Measurements from ENCODE around the gene ABCA1.

The ABCA1 gene

DNA sequence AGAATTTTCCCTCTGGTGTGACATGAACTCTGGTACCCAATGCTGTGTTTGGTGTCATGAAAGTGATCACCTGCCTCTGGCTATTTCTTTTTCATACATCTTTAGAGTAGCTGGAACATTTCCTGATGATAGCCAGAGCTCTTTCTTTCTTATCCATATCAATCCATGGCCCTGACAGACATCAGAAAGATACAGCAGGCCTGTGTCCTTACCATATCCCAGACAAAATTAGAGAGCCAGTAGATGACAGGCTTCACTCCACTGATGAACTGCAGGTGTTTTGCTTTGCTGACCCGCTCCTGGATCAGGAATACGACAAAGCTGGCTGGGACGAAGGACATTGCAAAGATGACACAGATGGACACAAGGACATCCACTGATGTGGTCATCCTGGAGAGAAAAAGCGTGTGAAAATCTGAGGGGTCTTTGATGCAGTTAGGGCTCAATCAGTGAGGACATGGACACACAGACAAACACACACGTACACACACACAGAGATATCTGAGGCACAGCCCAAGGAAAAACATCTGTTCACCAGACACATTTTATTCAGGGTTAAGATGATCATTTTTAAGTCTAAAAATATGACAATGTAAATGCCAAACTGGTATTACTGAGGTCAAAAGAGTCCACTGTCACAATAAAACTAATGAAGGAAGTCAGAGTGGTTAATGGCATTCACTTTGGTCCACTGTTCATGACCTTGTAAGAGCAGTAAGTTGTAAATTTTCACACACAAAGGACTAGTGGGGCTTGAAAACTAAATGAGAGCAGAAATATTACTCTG is 129.6 kb downstream of the ABCA1 start:
- Histone ChIP-seq H2AFZ (ENCODE audit: low read depth, low read length) (no peak overlapping the region), H3K9ac (ENCODE audit: low read depth, low read length) (no peak overlapping the region), H3K27ac (ENCODE audit: low read length) (no peak overlapping the region), H3K27me3 (ENCODE audit: insufficient read depth, low read length, poor library complexity) (peaks cover 3% of the 10 kb centered on the region), H4K20me1 (ENCODE audit: insufficient read depth, low read length) (no peaks in the 10 kb centered on the region), H3K4me1 (ENCODE audit: insufficient read depth, low read length) (no peaks in the 10 kb centered on the region), H3K4me2 (ENCODE audit: insufficient read depth, low read length) (no peak overlapping the region), H3K4me3 (ENCODE audit: low read depth in 1 of 2, low read length in 2 of 2) (no peak overlapping the region), H3K79me2 (ENCODE audit: insufficient read depth, low read length) (no peaks in the 10 kb centered on the region), H3K9me3 (ENCODE audit: insufficient read depth, low read length, severe bottlenecking) (no peaks in the 10 kb centered on the region), H3K36me3 (ENCODE audit: insufficient read depth, low read length) (no peaks in the 10 kb centered on the region)
- TF ChIP-seq EZH2 (IDR thresholded peaks at IDR 0.05; ENCODE audit: borderline replicate concordance, low read depth, low read length, severe bottlenecking): no peak
- TF ChIP-seq, protein P1, sequence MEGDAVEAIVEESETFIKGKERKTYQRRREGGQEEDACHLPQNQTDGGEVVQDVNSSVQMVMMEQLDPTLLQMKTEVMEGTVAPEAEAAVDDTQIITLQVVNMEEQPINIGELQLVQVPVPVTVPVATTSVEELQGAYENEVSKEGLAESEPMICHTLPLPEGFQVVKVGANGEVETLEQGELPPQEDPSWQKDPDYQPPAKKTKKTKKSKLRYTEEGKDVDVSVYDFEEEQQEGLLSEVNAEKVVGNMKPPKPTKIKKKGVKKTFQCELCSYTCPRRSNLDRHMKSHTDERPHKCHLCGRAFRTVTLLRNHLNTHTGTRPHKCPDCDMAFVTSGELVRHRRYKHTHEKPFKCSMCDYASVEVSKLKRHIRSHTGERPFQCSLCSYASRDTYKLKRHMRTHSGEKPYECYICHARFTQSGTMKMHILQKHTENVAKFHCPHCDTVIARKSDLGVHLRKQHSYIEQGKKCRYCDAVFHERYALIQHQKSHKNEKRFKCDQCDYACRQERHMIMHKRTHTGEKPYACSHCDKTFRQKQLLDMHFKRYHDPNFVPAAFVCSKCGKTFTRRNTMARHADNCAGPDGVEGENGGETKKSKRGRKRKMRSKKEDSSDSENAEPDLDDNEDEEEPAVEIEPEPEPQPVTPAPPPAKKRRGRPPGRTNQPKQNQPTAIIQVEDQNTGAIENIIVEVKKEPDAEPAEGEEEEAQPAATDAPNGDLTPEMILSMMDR (IDR thresholded peaks at IDR 0.05; ENCODE audit: borderline replicate concordance, extremely low read depth, low read length, poor library complexity, severe bottlenecking): no peak
- ATAC-seq (ENCODE audit: insufficient read depth, low read depth) (no peak), DNase-seq (no peak)

DNA sequence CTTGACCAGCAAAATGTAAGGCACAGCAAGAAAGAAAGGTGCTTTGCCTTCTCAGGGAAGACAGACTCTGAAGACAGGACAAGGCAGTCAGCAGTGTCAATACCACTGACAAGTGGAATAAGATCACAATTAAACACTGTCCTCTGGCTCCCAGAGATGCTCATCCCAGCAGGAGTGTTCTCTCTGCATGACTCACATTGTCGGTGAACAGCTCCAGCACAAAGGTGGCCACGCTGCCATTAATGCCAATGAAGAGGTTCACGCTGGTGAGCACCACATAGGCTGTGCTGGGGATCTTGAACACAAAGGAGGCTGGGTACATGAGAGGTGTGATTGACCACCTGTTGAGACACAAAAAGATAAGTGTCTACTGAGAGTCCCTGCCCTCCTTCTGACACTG is 132.1 kb downstream of the ABCA1 start:
- ATAC-seq (ENCODE audit: insufficient read depth, low read depth) (no peak), DNase-seq (no peak)
- no peaks in the 10 kb centered on the region for H3K4me1 ChIP-seq (ENCODE audit: insufficient read depth, low read length)
- H2AFZ ChIP-seq (ENCODE audit: low read depth, low read length): no peak overlapping the region
- no peak overlapping the region for H3K4me3 ChIP-seq (ENCODE audit: low read depth in 1 of 2, low read length in 2 of 2)
- peaks cover 3% of the 10 kb centered on the region for H3K27me3 ChIP-seq (ENCODE audit: insufficient read depth, low read length, poor library complexity)
- no peak for TF ChIP-seq EZH2 (IDR thresholded peaks at IDR 0.05; ENCODE audit: borderline replicate concordance, low read depth, low read length, severe bottlenecking)
- TF ChIP-seq, protein P1 (IDR thresholded peaks at IDR 0.05; ENCODE audit: borderline replicate concordance, extremely low read depth, low read length, poor library complexity, severe bottlenecking): no peak
- no peaks in the 10 kb centered on the region for H3K9me3 ChIP-seq (ENCODE audit: insufficient read depth, low read length, severe bottlenecking)
- H4K20me1 ChIP-seq (ENCODE audit: insufficient read depth, low read length): no peaks in the 10 kb centered on the region
- H3K79me2 ChIP-seq (ENCODE audit: insufficient read depth, low read length): no peaks in the 10 kb centered on the region
- no peak overlapping the region for H3K4me2 ChIP-seq (ENCODE audit: insufficient read depth, low read length)
- no peak overlapping the region for H3K27ac ChIP-seq (ENCODE audit: low read length)
- no peaks in the 10 kb centered on the region for H3K36me3 ChIP-seq (ENCODE audit: insufficient read depth, low read length)
- H3K9ac ChIP-seq (ENCODE audit: low read depth, low read length): no peak overlapping the region

DNA sequence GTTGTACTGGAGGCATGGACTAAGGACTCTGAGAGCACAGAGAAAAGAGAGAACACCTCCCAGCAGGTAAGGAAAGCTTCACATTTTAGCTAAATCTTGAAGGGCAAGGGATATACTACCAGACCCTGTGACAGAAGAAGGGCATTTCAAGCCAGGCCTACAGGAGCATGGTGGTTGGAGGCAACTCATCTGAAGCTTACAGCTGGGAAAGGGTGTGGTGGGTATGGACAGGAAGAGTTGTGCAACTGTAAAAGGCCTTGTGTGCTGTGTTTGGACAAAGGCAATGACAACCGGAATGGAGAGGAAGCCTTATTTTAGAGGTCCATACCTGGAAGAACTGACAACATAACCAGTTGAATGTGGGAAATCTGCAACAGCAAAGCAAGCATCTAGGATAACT is 132.9 kb downstream of the ABCA1 start:
- DNase-seq (no peak), ATAC-seq (ENCODE audit: insufficient read depth, low read depth) (no peak)
- peaks cover 3% of the 10 kb centered on the region for H3K27me3 ChIP-seq (ENCODE audit: insufficient read depth, low read length, poor library complexity)
- no peaks in the 10 kb centered on the region for H3K9me3 ChIP-seq (ENCODE audit: insufficient read depth, low read length, severe bottlenecking)
- no peak overlapping the region for H3K4me3 ChIP-seq (ENCODE audit: low read depth in 1 of 2, low read length in 2 of 2)
- H3K9ac ChIP-seq (ENCODE audit: low read depth, low read length): no peak overlapping the region
- no peak overlapping the region for H2AFZ ChIP-seq (ENCODE audit: low read depth, low read length)
- no peaks in the 10 kb centered on the region for H3K79me2 ChIP-seq (ENCODE audit: insufficient read depth, low read length)
- no peak overlapping the region for H3K27ac ChIP-seq (ENCODE audit: low read length)
- no peaks in the 10 kb centered on the region for H4K20me1 ChIP-seq (ENCODE audit: insufficient read depth, low read length)
- no peak for TF ChIP-seq EZH2 (IDR thresholded peaks at IDR 0.05; ENCODE audit: borderline replicate concordance, low read depth, low read length, severe bottlenecking)
- TF ChIP-seq, protein P1 (IDR thresholded peaks at IDR 0.05; ENCODE audit: borderline replicate concordance, extremely low read depth, low read length, poor library complexity, severe bottlenecking): no peak
- no peaks in the 10 kb centered on the region for H3K4me1 ChIP-seq (ENCODE audit: insufficient read depth, low read length)
- H3K4me2 ChIP-seq (ENCODE audit: insufficient read depth, low read length): no peak overlapping the region
- H3K36me3 ChIP-seq (ENCODE audit: insufficient read depth, low read length): no peaks in the 10 kb centered on the region

Measured in DND-41 (cell line).